GM23338 (cell line): Measurements from ENCODE around the gene AEN. TPM values are rescaled to one million over a fixed set of nuclear protein-coding genes. Genes with fewer than 3 reads are reported as not detected.
A peak's percentile ranks its signal among the peaks of the same experiment; 100 is the strongest.

Experiments used
- ATAC-seq: fragments of 200-7000 bp; cut with Tn5 transposase; 3 replicates; pipeline ENCODE4 v1.9.1; 2020
- DNase-seq: peaks from one replicate; pipeline ENCODE4 v3.0.0-alpha.2; 2015; ENCODE audit warnings: low spot score
- H2AFZ ChIP-seq: fragments of 200-600 bp; sonication (generic); 2 replicates; pipeline ENCODE4 v1.8.0; 2016; ENCODE audit warnings: antibody characterized with exemption, mild to moderate bottlenecking, moderate library complexity
- H3F3A ChIP-seq: fragments of 200-600 bp; sonication (generic); replicated peaks from 2 replicates; pipeline ENCODE4 v1.8.0; 2017; ENCODE audit warnings: antibody characterized with exemption, mixed run types, low read depth
- H3K27ac ChIP-seq: fragments of 200-600 bp; sonication (generic); 2 replicates; pipeline ENCODE4 v1.6.1; 2016; ENCODE audit warnings: low read depth
- H3K27me3 ChIP-seq: fragments of 200-600 bp; sonication (generic); 2 replicates; pipeline ENCODE4 v1.8.0; 2016; ENCODE audit warnings: mild to moderate bottlenecking, mixed run types, moderate library complexity; ENCODE audit not compliant: insufficient read depth
- H3K36me3 ChIP-seq: fragments of 200-600 bp; sonication (generic); 2 replicates; pipeline ENCODE4 v1.8.0; 2016; ENCODE audit warnings: mild to moderate bottlenecking; ENCODE audit not compliant: insufficient read depth
- H3K4me1 ChIP-seq: fragments of 200-600 bp; sonication (generic); 2 replicates; pipeline ENCODE4 v1.8.0; 2016; ENCODE audit warnings: mild to moderate bottlenecking, moderate library complexity; ENCODE audit not compliant: insufficient read depth
- H3K4me2 ChIP-seq: fragments of 200-600 bp; sonication (generic); 2 replicates; pipeline ENCODE4 v1.7.1; 2017; ENCODE audit warnings: mixed run types
- H3K4me3 ChIP-seq: fragments of 200-600 bp; sonication (generic); 2 replicates; pipeline ENCODE4 v1.6.1; 2016; ENCODE audit warnings: mixed run types
- H3K79me2 ChIP-seq: fragments of 200-600 bp; sonication (generic); replicated peaks from 2 replicates; pipeline ENCODE4 v1.8.0; 2017; ENCODE audit warnings: mild to moderate bottlenecking; ENCODE audit not compliant: insufficient read depth
- H3K9me2 ChIP-seq: fragments of 200-600 bp; sonication (generic); 2 replicates; pipeline ENCODE4 v1.8.0; 2017; ENCODE audit not compliant: insufficient read depth
- H4K20me1 ChIP-seq: fragments of 200-600 bp; sonication (generic); replicated peaks from 2 replicates; pipeline ENCODE4 v1.8.0; 2017; ENCODE audit warnings: mild to moderate bottlenecking; ENCODE audit not compliant: insufficient read depth
- H3K27ac Mint-ChIP-seq: 2 replicates; pipeline ENCODE4 v1.8.0; 2020; ENCODE audit warnings: inconsistent platforms, mild to moderate bottlenecking, moderate library complexity, mixed read lengths
- H3K27me3 Mint-ChIP-seq: 3 replicates; pipeline ENCODE4 v1.8.0; 2022; ENCODE audit warnings: low read depth, mild to moderate bottlenecking, moderate library complexity, mixed read lengths, inconsistent platforms; ENCODE audit not compliant: insufficient read depth, poor library complexity
- H3K36me3 Mint-ChIP-seq: 3 replicates; pipeline ENCODE4 v1.8.0; 2021; ENCODE audit warnings: low read depth, mild to moderate bottlenecking, inconsistent platforms, moderate library complexity, mixed read lengths
- H3K4me1 Mint-ChIP-seq: 3 replicates; pipeline ENCODE4 v1.8.0; 2020; ENCODE audit warnings: mild to moderate bottlenecking, inconsistent platforms, mixed read lengths
- H3K4me3 Mint-ChIP-seq: 3 replicates; pipeline ENCODE4 v1.8.0; 2021; ENCODE audit warnings: moderate library complexity, mild to moderate bottlenecking, inconsistent platforms, mixed read lengths
- H3K9me3 Mint-ChIP-seq: 3 replicates; pipeline ENCODE4 v1.8.0; 2020; ENCODE audit warnings: moderate library complexity, mild to moderate bottlenecking, inconsistent platforms, mixed read lengths
- CREB1 ChIP-seq: fragments of 250-450 bp; sonication (Bioruptor Pico); IDR thresholded peaks from 2 replicates; pipeline ENCODE4 v1.5.0; 2020; ENCODE audit warnings: low read depth, mild to moderate bottlenecking, moderate library complexity
- JUNB ChIP-seq: IDR thresholded peaks from one replicate; pipeline ENCODE4 v1.6.1; 2016; ENCODE audit warnings: antibody characterized with exemption; ENCODE audit not compliant: unreplicated experiment
- NANOG ChIP-seq: IDR thresholded peaks from 2 replicates; pipeline ENCODE4 v1.6.1; 2016; ENCODE audit warnings: antibody characterized with exemption, borderline replicate concordance
- STAT1 ChIP-seq: IDR thresholded peaks from one replicate; pipeline ENCODE4 v1.6.1; 2016; ENCODE audit warnings: antibody characterized with exemption; ENCODE audit not compliant: unreplicated experiment
- ZNF331 ChIP-seq: fragments of 250-450 bp; sonication (Bioruptor Pico); IDR thresholded peaks from 2 replicates; pipeline ENCODE4 v1.5.0; 2020; ENCODE audit warnings: low read depth, mild to moderate bottlenecking, moderate library complexity
- polyA plus RNA-seq: library from polyadenylated mRNA; unstranded; fragments of >200 nt; fragmentation: Nextera tagmentation; extraction: Ambion mirVana; gene quantifications from 2 replicates; pipeline ENCODE4 v1.2.1, GENCODE V29; 2016
- total RNA-seq: library from RNA; depleted of rRNA; stranded (reverse); fragments of >200 nt; shearing (Covaris generic); gene quantifications from 2 replicates; pipeline ENCODE4 v1.2.3, GENCODE V29; 2014
- TF ChIP-seq, protein P1 (sequence below), 2 experiments: fragments of 200-600 bp in 1 of 2; sonication (generic) in 1 of 2; conservative IDR thresholded peaks; 2 replicates each; pipeline versions ENCODE4 v1.5.1 to v1.6.1; 2016 to 2017; ENCODE audit warnings: antibody characterized with exemption in 2 of 2, low read depth in 2 of 2, mild to moderate bottlenecking in 2 of 2, moderate library complexity in 1 of 2
- TF ChIP-seq, protein P2 (sequence below): IDR thresholded peaks from 2 replicates; pipeline ENCODE4 v1.6.1; 2016; ENCODE audit warnings: antibody characterized with exemption
- TF ChIP-seq, protein P3 (sequence below): IDR thresholded peaks from one replicate; pipeline ENCODE4 v1.6.1; 2018; ENCODE audit warnings: antibody characterized with exemption; ENCODE audit not compliant: unreplicated experiment
- TF ChIP-seq, protein P4 (sequence below): fragments of 250-450 bp; sonication (Bioruptor Pico); IDR thresholded peaks from 2 replicates; pipeline ENCODE4 v1.5.0; 2020; ENCODE audit warnings: mild to moderate bottlenecking, moderate library complexity

AEN gene
- total and polyA plus RNA-seq, 2 experiments from 2014 or later: 82.3 to 220 TPM

DNA sequence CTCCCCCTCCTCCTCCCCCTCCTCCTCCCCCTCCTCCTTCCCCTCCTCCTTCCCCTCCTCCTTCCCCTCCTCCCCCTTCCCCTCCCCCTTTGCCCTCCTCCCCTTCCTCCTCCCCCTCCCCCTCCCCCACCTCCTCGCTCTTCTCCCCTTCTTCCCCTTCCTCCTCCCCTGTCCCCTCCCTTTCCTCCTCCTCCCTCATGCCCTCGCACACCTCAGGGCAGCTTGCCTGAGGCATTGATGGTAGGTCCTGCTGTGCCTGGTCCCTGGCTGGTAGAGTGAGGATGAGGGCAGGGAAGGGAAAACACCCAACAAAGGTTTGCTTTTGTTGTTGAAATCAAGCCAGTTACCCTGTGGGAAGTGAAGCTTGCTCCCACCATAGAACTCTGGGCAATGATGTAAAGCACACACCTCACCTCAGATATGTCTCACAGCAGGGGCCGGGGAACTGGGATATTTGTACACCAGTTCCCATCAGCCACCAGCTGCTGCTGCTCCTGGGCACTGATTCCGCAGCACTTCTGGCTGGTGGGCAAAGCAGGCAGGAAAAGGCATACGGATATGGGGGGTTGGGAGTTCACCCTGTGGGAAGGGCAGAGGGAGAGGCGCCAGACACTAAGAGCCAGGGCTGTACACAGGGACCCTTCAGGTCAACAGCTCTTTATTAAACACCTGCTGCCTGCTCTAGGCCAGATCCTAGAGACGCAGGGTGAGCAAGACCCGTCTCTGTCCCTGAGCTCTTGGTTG is 31.5 kb downstream of the AEN start:
- H3K27me3 Mint-ChIP-seq: peaks cover 8% of the 10 kb centered on the region

More for the DNA sequence above, 31.5 kb downstream of the AEN start:
- Histone ChIP-seq H3K79me2 (no peaks in the 10 kb centered on the region), H2AFZ (no peak overlapping the region), H3K36me3 (no peaks in the 10 kb centered on the region), H3K27me3 (no peaks in the 10 kb centered on the region), H3K4me1 (peaks cover 7% of the 10 kb centered on the region; the same call in 1 of the 2 replicates), H4K20me1 (no peaks in the 10 kb centered on the region), H3F3A (no peaks in the 10 kb centered on the region), H3K4me2 (0 out of 2 replicates have a peak overlapping the region, but pooled peaks have one; percentile 14), H3K4me3 (no peak overlapping the region), H3K27ac (no peak overlapping the region), H3K9me2 (no peaks in the 10 kb centered on the region)
- TF ChIP-seq, protein P1, sequence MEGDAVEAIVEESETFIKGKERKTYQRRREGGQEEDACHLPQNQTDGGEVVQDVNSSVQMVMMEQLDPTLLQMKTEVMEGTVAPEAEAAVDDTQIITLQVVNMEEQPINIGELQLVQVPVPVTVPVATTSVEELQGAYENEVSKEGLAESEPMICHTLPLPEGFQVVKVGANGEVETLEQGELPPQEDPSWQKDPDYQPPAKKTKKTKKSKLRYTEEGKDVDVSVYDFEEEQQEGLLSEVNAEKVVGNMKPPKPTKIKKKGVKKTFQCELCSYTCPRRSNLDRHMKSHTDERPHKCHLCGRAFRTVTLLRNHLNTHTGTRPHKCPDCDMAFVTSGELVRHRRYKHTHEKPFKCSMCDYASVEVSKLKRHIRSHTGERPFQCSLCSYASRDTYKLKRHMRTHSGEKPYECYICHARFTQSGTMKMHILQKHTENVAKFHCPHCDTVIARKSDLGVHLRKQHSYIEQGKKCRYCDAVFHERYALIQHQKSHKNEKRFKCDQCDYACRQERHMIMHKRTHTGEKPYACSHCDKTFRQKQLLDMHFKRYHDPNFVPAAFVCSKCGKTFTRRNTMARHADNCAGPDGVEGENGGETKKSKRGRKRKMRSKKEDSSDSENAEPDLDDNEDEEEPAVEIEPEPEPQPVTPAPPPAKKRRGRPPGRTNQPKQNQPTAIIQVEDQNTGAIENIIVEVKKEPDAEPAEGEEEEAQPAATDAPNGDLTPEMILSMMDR (conservative IDR thresholded peaks at IDR 0.05; ENCODE audit: low read depth in 2 of 2): no peak
- TF ChIP-seq STAT1: no peak
- TF ChIP-seq CREB1 (CRISPR knock-in tag): no peak
- TF ChIP-seq NANOG: no peak
- TF ChIP-seq, protein P2, sequence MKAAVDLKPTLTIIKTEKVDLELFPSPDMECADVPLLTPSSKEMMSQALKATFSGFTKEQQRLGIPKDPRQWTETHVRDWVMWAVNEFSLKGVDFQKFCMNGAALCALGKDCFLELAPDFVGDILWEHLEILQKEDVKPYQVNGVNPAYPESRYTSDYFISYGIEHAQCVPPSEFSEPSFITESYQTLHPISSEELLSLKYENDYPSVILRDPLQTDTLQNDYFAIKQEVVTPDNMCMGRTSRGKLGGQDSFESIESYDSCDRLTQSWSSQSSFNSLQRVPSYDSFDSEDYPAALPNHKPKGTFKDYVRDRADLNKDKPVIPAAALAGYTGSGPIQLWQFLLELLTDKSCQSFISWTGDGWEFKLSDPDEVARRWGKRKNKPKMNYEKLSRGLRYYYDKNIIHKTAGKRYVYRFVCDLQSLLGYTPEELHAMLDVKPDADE: no peak
- TF ChIP-seq, protein P3, sequence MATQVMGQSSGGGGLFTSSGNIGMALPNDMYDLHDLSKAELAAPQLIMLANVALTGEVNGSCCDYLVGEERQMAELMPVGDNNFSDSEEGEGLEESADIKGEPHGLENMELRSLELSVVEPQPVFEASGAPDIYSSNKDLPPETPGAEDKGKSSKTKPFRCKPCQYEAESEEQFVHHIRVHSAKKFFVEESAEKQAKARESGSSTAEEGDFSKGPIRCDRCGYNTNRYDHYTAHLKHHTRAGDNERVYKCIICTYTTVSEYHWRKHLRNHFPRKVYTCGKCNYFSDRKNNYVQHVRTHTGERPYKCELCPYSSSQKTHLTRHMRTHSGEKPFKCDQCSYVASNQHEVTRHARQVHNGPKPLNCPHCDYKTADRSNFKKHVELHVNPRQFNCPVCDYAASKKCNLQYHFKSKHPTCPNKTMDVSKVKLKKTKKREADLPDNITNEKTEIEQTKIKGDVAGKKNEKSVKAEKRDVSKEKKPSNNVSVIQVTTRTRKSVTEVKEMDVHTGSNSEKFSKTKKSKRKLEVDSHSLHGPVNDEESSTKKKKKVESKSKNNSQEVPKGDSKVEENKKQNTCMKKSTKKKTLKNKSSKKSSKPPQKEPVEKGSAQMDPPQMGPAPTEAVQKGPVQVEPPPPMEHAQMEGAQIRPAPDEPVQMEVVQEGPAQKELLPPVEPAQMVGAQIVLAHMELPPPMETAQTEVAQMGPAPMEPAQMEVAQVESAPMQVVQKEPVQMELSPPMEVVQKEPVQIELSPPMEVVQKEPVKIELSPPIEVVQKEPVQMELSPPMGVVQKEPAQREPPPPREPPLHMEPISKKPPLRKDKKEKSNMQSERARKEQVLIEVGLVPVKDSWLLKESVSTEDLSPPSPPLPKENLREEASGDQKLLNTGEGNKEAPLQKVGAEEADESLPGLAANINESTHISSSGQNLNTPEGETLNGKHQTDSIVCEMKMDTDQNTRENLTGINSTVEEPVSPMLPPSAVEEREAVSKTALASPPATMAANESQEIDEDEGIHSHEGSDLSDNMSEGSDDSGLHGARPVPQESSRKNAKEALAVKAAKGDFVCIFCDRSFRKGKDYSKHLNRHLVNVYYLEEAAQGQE: no peak
- no peak for TF ChIP-seq ZNF331
- TF ChIP-seq, protein P4, sequence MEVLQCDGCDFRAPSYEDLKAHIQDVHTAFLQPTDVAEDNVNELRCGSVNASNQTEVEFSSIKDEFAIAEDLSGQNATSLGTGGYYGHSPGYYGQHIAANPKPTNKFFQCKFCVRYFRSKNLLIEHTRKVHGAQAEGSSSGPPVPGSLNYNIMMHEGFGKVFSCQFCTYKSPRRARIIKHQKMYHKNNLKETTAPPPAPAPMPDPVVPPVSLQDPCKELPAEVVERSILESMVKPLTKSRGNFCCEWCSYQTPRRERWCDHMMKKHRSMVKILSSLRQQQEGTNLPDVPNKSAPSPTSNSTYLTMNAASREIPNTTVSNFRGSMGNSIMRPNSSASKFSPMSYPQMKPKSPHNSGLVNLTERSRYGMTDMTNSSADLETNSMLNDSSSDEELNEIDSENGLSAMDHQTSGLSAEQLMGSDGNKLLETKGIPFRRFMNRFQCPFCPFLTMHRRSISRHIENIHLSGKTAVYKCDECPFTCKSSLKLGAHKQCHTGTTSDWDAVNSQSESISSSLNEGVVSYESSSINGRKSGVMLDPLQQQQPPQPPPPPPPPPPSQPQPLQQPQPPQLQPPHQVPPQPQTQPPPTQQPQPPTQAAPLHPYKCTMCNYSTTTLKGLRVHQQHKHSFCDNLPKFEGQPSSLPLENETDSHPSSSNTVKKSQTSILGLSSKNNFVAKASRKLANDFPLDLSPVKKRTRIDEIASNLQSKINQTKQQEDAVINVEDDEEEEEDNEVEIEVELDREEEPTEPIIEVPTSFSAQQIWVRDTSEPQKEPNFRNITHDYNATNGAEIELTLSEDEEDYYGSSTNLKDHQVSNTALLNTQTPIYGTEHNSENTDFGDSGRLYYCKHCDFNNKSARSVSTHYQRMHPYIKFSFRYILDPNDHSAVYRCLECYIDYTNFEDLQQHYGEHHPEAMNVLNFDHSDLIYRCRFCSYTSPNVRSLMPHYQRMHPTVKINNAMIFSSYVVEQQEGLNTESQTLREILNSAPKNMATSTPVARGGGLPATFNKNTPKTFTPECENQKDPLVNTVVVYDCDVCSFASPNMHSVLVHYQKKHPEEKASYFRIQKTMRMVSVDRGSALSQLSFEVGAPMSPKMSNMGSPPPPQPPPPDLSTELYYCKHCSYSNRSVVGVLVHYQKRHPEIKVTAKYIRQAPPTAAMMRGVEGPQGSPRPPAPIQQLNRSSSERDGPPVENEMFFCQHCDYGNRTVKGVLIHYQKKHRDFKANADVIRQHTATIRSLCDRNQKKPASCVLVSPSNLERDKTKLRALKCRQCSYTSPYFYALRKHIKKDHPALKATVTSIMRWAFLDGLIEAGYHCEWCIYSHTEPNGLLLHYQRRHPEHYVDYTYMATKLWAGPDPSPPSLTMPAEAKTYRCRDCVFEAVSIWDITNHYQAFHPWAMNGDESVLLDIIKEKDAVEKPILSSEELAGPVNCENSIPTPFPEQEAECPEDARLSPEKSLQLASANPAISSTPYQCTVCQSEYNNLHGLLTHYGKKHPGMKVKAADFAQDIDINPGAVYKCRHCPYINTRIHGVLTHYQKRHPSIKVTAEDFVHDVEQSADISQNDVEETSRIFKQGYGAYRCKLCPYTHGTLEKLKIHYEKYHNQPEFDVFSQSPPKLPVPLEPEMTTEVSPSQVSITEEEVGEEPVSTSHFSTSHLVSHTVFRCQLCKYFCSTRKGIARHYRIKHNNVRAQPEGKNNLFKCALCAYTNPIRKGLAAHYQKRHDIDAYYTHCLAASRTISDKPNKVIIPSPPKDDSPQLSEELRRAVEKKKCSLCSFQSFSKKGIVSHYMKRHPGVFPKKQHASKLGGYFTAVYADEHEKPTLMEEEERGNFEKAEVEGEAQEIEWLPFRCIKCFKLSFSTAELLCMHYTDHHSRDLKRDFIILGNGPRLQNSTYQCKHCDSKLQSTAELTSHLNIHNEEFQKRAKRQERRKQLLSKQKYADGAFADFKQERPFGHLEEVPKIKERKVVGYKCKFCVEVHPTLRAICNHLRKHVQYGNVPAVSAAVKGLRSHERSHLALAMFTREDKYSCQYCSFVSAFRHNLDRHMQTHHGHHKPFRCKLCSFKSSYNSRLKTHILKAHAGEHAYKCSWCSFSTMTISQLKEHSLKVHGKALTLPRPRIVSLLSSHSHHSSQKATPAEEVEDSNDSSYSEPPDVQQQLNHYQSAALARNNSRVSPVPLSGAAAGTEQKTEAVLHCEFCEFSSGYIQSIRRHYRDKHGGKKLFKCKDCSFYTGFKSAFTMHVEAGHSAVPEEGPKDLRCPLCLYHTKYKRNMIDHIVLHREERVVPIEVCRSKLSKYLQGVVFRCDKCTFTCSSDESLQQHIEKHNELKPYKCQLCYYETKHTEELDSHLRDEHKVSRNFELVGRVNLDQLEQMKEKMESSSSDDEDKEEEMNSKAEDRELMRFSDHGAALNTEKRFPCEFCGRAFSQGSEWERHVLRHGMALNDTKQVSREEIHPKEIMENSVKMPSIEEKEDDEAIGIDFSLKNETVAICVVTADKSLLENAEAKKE (CRISPR knock-in tag): no peak
- no peak for TF ChIP-seq JUNB
- ATAC-seq: peak; percentile 49
- peaks cover 27% of the 10 kb centered on the region for H3K4me1 Mint-ChIP-seq
- H3K36me3 Mint-ChIP-seq: no peaks in the 10 kb centered on the region
- no peak overlapping the region for H3K4me3 Mint-ChIP-seq
- no peaks in the 10 kb centered on the region for H3K9me3 Mint-ChIP-seq
- no peak overlapping the region for H3K27ac Mint-ChIP-seq
- DNase-seq: no peak
